Osteocyte (in vitro differentiated cells): Measurements from ENCODE around the gene ARFGAP2. TPM values are rescaled to one million over a fixed set of nuclear protein-coding genes. Genes with fewer than 3 reads are reported as not detected.

Experiments
- DNase-seq: peaks from one replicate; pipeline ENCODE4 v3.0.0; 2021; ENCODE audit warnings: mixed read lengths; ENCODE audit not compliant: unreplicated experiment; ENCODE audit errors: extremely low spot score
- H3K27ac Mint-ChIP-seq: one replicate; pipeline ENCODE4 v1.8.0; 2021; ENCODE audit warnings: mild to moderate bottlenecking, mixed read lengths; ENCODE audit not compliant: unreplicated experiment
- H3K27me3 Mint-ChIP-seq: one replicate; pipeline ENCODE4 v1.8.0; 2021; ENCODE audit warnings: mixed read lengths; ENCODE audit not compliant: unreplicated experiment
- H3K36me3 Mint-ChIP-seq: one replicate; pipeline ENCODE4 v1.8.0; 2021; ENCODE audit warnings: mixed read lengths; ENCODE audit not compliant: unreplicated experiment
- H3K4me1 Mint-ChIP-seq: one replicate; pipeline ENCODE4 v1.8.0; 2021; ENCODE audit warnings: mixed read lengths; ENCODE audit not compliant: unreplicated experiment
- H3K4me3 Mint-ChIP-seq: one replicate; pipeline ENCODE4 v1.8.0; 2021; ENCODE audit warnings: mild to moderate bottlenecking, moderate library complexity, mixed read lengths; ENCODE audit not compliant: unreplicated experiment
- H3K9me3 Mint-ChIP-seq: one replicate; pipeline ENCODE4 v1.8.0; 2021; ENCODE audit warnings: mixed read lengths; ENCODE audit not compliant: unreplicated experiment
- CTCF ChIP-seq: fragments of 200-600 bp; sonication (generic); IDR thresholded peaks from 2 replicates; pipeline ENCODE4 v1.5.0; 2021; ENCODE audit warnings: antibody characterized with exemption, mild to moderate bottlenecking, moderate library complexity
- total RNA-seq: library from RNA; stranded (reverse); gene quantifications from 2 replicates; pipeline ENCODE4 v1.2.1, GENCODE V29; 2021

The ARFGAP2 gene
- total RNA-seq, 1 donor from 2014 or later = 73.4 TPM

GRCh38 chr11:47148270-47148669, 28.4 kb downstream of the ARFGAP2 start:
- TF ChIP-seq CTCF = no peak

GRCh38 chr11:47147681-47148080, 29.0 kb downstream of the ARFGAP2 start:
- Mint-ChIP-seq H3K4me3 (no peak overlapping the region), H3K36me3 (peaks cover 8% of the 10 kb centered on the region), H3K27ac (no peak overlapping the region), H3K4me1 (peaks cover 23% of the 10 kb centered on the region), H3K9me3 (no peaks in the 10 kb centered on the region), H3K27me3 (no peaks in the 10 kb centered on the region)
- TF ChIP-seq CTCF = no peak
- no peak for DNase-seq

More at GRCh38 chr11:47148270-47148669, 28.4 kb downstream of the ARFGAP2 start:
- no peak overlapping the region for H3K4me3 Mint-ChIP-seq
- H3K9me3 Mint-ChIP-seq = no peaks in the 10 kb centered on the region
- peaks cover 8% of the 10 kb centered on the region for H3K36me3 Mint-ChIP-seq
- no peaks in the 10 kb centered on the region for H3K27me3 Mint-ChIP-seq
- H3K4me1 Mint-ChIP-seq = peaks cover 23% of the 10 kb centered on the region
- no peak overlapping the region for H3K27ac Mint-ChIP-seq
- no peak for DNase-seq

GRCh38 chr11:47147250-47147649, 29.4 kb downstream of the ARFGAP2 start:
- Mint-ChIP-seq H3K27ac (no peak overlapping the region), H3K4me3 (no peak overlapping the region), H3K27me3 (no peaks in the 10 kb centered on the region), H3K9me3 (no peaks in the 10 kb centered on the region), H3K4me1 (peaks cover 21% of the 10 kb centered on the region), H3K36me3 (peaks cover 7% of the 10 kb centered on the region)
- DNase-seq = no peak
- TF ChIP-seq CTCF = no peak

GRCh38 chr11:47144541-47144940, 32.1 kb downstream of the ARFGAP2 start:
- no peak for DNase-seq
- Mint-ChIP-seq H3K27me3 (no peaks in the 10 kb centered on the region), H3K9me3 (no peaks in the 10 kb centered on the region), H3K4me3 (no peak overlapping the region), H3K36me3 (peaks cover 7% of the 10 kb centered on the region), H3K4me1 (peaks cover 21% of the 10 kb centered on the region), H3K27ac (no peak overlapping the region)
- TF ChIP-seq CTCF = no peak

- peaks cover 6% of the 10 kb centered on the region for H3K36me3 Mint-ChIP-seq
- no peak for TF ChIP-seq CTCF
- H3K4me3 Mint-ChIP-seq = no peak overlapping the region
- H3K27ac Mint-ChIP-seq = peak overlapping the region; percentile 8
- DNase-seq = no peak
- H3K9me3 Mint-ChIP-seq = no peaks in the 10 kb centered on the region
- H3K4me1 Mint-ChIP-seq = peaks cover 12% of the 10 kb centered on the region
- H3K27me3 Mint-ChIP-seq = no peaks in the 10 kb centered on the region
Measured at GRCh38 chr11:47143322-47143721, 33.4 kb downstream of the ARFGAP2 start.
